Activated B cell treated with CpG ODN at 0.5 μM for 24 hours (primary cell): Measurements from ENCODE around the gene MLN. TPM values are rescaled to one million over a fixed set of nuclear protein-coding genes. Genes with fewer than 3 reads are reported as not detected.
"Not testable (repeated sequence)": the region's sequence is repeated elsewhere in the genome, so short reads cannot be mapped to it uniquely, and the experiment has no call there.

Experiments used
- ATAC-seq: fragments of 200-7000 bp; cut with Tn5 transposase; one replicate; pipeline ENCODE4 v1.10.0; 2021; ENCODE audit warnings: low read depth, mild to moderate bottlenecking, moderate library complexity
- CTCF ChIA-PET: fragments of 350-600 bp; sonication (Branson Sonifier 250); formaldehyde crosslinking; loops from one replicate; lab custom pipeline; 2021; ENCODE audit warnings: antibody characterized with exemption; lab: Charles Lee
- POLR2A ChIA-PET: fragments of 350-600 bp; sonication (Branson Sonifier 250); formaldehyde crosslinking; loops from one replicate; lab custom pipeline; 2021; ENCODE audit warnings: antibody characterized with exemption; lab: Charles Lee
- DNase-seq: peaks from one replicate; pipeline ENCODE4 v3.0.0; 2022
- H3K27ac Mint-ChIP-seq: one replicate; pipeline ENCODE4 v1.8.0; 2020; ENCODE audit warnings: mixed read lengths
- H3K27me3 Mint-ChIP-seq: one replicate; pipeline ENCODE4 v1.8.0; 2021; ENCODE audit warnings: mixed read lengths
- H3K36me3 Mint-ChIP-seq: one replicate; pipeline ENCODE4 v1.8.0; 2021; ENCODE audit warnings: low read depth, mixed read lengths
- H3K4me1 Mint-ChIP-seq: one replicate; pipeline ENCODE4 v1.8.0; 2021; ENCODE audit warnings: mixed read lengths
- H3K4me3 Mint-ChIP-seq: one replicate; pipeline ENCODE4 v1.8.0; 2020; ENCODE audit warnings: mild to moderate bottlenecking, mixed read lengths
- H3K9me3 Mint-ChIP-seq: one replicate; pipeline ENCODE4 v1.8.0; 2020; ENCODE audit warnings: mixed read lengths
- CTCF ChIP-seq: fragments of 200-600 bp; IDR thresholded peaks from one replicate; pipeline ENCODE4 v1.8.0; 2022; ENCODE audit warnings: antibody characterized with exemption, mild to moderate bottlenecking
- intact Hi-C: fragments of 100-400 bp; cut with micrococcal nuclease; formaldehyde crosslinking; loops from one replicate; pipeline ENCODE4 v1.15.1; 2024
- total RNA-seq: library from RNA; stranded (reverse); gene quantifications from 2 replicates; pipeline ENCODE4 v1.2.3, GENCODE V29; 2022

The MLN gene
- total RNA-seq, 1 donor from 2014 or later = not detected

- Mint-ChIP-seq H3K36me3 (no peaks in the 10 kb centered on the region), H3K9me3 (peaks cover 4% of the 10 kb centered on the region), H3K4me1 (peaks cover 3% of the 10 kb centered on the region), H3K4me3 (no peak overlapping the region), H3K27ac (no peak overlapping the region), H3K27me3 (peaks cover 19% of the 10 kb centered on the region)
- POLR2A ChIA-PET = no interaction called here
- ATAC-seq (no peak), DNase-seq (no peak)
- CTCF ChIA-PET = no interaction called here
- intact Hi-C loops = no loop called here
- TF ChIP-seq CTCF = no peak
Measured at GRCh38 chr6:33836806-33837469, 33.1 kb upstream of the MLN start.

- no peak for DNase-seq
- no peak overlapping the region for H3K4me3 Mint-ChIP-seq
- peaks cover 30% of the 10 kb centered on the region for H3K27me3 Mint-ChIP-seq
- H3K27ac Mint-ChIP-seq = no peak overlapping the region
- no peak for TF ChIP-seq CTCF
- POLR2A ChIA-PET = no interaction called here
- peaks cover 4% of the 10 kb centered on the region for H3K9me3 Mint-ChIP-seq
- no peaks in the 10 kb centered on the region for H3K4me1 Mint-ChIP-seq
- intact Hi-C loops = no loop called here
- CTCF ChIA-PET = no interaction called here
- no peaks in the 10 kb centered on the region for H3K36me3 Mint-ChIP-seq
- no peak for ATAC-seq
Measured at GRCh38 chr6:33834401-33835392, 30.9 kb upstream of the MLN start.

- ATAC-seq (no peak), DNase-seq (no peak)
- Mint-ChIP-seq H3K27me3 (peaks cover 37% of the 10 kb centered on the region), H3K9me3 (peaks cover 4% of the 10 kb centered on the region), H3K27ac (no peak overlapping the region), H3K4me1 (no peaks in the 10 kb centered on the region), H3K4me3 (no peak overlapping the region), H3K36me3 (no peaks in the 10 kb centered on the region)
- intact Hi-C loops = no loop called here
- ChIA-PET POLR2A (no interaction called here), CTCF (no interaction called here)
- no peak for TF ChIP-seq CTCF
Measured at GRCh38 chr6:33833599-33833998, 29.8 kb upstream of the MLN start.

GRCh38 chr6:33832831-33833230 lies 29.0 kb upstream of the MLN start:
- H3K4me1 Mint-ChIP-seq, H3K36me3 Mint-ChIP-seq, intact Hi-C loops, ATAC-seq, POLR2A ChIA-PET, DNase-seq, H3K4me3 Mint-ChIP-seq, H3K27ac Mint-ChIP-seq, CTCF ChIA-PET, H3K9me3 Mint-ChIP-seq: not testable (repeated sequence)
- H3K27me3 Mint-ChIP-seq = peaks cover 34% of the 10 kb centered on the region

GRCh38 chr6:33831725-33832124 lies 27.9 kb upstream of the MLN start:
- POLR2A ChIA-PET, H3K36me3 Mint-ChIP-seq, DNase-seq, intact Hi-C loops, CTCF ChIA-PET, H3K9me3 Mint-ChIP-seq, H3K4me3 Mint-ChIP-seq, ATAC-seq, H3K4me1 Mint-ChIP-seq, H3K27ac Mint-ChIP-seq: not testable (repeated sequence)
- peaks cover 28% of the 10 kb centered on the region for H3K27me3 Mint-ChIP-seq

- Mint-ChIP-seq H3K4me1 (no peaks in the 10 kb centered on the region), H3K36me3 (no peaks in the 10 kb centered on the region), H3K9me3 (no peaks in the 10 kb centered on the region), H3K27me3 (peaks cover 23% of the 10 kb centered on the region), H3K27ac (no peak overlapping the region), H3K4me3 (no peak overlapping the region)
- DNase-seq (no peak), ATAC-seq (no peak)
- ChIA-PET CTCF (no interaction called here), POLR2A (no interaction called here)
- TF ChIP-seq CTCF = no peak
- intact Hi-C loops = no loop called here
Measured at GRCh38 chr6:33830635-33831240, 26.9 kb upstream of the MLN start.
